Prostate gland (tissue), 2 donors: ENCODE results near the gene SMYD3.

Source experiments
- CTCF ChIP-seq, 4 experiments: fragments of 200-600 bp in 2 of 4; fragments of 450-650 bp in 2 of 4; sonication (generic) in 2 of 4; IDR thresholded peaks; 1 replicate in 3 of 4; 2 replicates in 1 of 4; pipeline ENCODE4 v1.5.1; 2016 to 2019; ENCODE audit warnings: antibody characterized with exemption in 4 of 4, mild to moderate bottlenecking in 2 of 4, moderate library complexity in 2 of 4
- POLR2A ChIP-seq: fragments of 450-650 bp; IDR thresholded peaks from one replicate; pipeline ENCODE4 v1.6.1; 2016; ENCODE audit warnings: antibody characterized with exemption, mild to moderate bottlenecking
- POLR2AphosphoS5 ChIP-seq: sonication (generic); formaldehyde crosslinking; IDR thresholded peaks from one replicate; pipeline ENCODE4 v1.6.1; 2017; ENCODE audit warnings: antibody characterized with exemption

- TF ChIP-seq CTCF (IDR thresholded peaks at IDR 0.05) = no peak
- no peak for TF ChIP-seq POLR2A
- TF ChIP-seq POLR2AphosphoS5 = no peak
Measured at GRCh38 chr1:245776139-245776538, 730.9 kb downstream of the SMYD3 start.
